KG1 (cell line): ENCODE results near the gene MGRN1.

Source experiments
- DNase-seq: peaks from one replicate; lab custom pipeline; 2025; lab: John Stamatoyannopoulos, UW

Gene MGRN1

DNA sequence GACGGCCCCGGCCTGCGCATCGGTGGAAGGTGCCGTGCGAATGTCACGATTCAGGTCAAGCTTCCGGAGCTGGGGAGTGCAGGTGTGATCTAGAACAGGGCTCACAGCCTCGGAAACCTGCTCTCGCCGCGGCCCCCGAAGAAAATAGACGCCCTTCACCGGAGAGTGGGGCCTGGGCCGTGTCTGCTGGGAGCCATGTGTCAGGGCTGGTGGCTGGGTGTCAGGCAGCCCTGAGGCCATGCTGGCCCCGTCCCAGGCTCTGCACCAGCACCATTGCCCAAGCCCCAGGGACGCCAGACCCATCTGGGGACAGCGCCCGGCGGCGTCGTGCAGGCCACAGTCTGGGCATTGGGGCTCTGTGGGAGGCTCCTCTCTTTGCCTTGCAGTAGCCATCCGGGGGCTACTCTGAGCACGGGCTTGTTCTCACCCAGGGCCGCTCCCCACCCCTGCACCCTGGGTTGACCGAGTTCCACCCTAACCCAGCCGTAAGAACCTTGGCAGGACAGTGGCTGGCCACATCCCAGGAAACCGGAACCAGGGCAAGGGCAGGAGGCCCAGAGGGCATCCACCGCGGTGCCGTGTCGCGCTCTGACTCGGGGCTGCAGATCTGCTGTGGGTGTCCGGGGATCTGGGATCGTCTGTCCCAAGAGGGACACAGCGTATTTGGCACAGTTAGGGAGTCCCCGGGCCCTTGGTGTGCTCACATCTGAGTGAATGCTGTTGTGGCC, 63.5 kb downstream of the MGRN1 start:
- DNase-seq = no peak

GRCh38 chr16:4688674-4689045, 64.0 kb downstream of the MGRN1 start:
- no peak for DNase-seq

DNA sequence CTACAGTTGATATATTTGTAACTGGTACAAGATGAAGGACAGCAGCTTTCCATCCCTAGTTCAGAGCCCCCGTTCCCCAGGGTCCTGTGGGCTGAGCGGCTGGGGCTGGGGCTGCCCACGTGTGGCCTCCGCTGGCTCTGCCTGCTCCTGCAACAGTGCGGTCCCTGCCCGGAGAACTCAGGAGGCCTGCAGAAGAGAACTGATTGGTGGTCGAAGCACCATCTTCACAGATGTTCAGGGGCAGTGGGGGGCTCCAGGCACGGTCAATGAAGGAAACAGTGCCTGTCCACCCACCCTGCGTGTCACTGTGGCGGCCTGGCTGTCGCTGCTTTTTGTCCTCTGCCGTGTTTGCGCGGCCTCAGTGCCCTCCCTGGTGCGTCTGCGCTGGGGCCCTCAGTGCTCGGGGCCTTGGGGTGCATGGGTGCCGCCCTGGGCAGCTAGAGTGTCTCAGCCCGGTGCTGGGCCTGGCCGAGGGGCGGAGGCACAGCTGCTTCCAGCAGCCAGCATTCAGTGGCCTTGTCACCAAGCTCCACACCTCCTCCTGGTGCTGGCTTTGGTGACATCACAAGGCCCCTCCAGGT, 64.6 kb downstream of the MGRN1 start:
- DNase-seq = no peak

GRCh38 chr16:4689864-4690704, 65.5 kb downstream of the MGRN1 start:
- no peak for DNase-seq

DNA sequence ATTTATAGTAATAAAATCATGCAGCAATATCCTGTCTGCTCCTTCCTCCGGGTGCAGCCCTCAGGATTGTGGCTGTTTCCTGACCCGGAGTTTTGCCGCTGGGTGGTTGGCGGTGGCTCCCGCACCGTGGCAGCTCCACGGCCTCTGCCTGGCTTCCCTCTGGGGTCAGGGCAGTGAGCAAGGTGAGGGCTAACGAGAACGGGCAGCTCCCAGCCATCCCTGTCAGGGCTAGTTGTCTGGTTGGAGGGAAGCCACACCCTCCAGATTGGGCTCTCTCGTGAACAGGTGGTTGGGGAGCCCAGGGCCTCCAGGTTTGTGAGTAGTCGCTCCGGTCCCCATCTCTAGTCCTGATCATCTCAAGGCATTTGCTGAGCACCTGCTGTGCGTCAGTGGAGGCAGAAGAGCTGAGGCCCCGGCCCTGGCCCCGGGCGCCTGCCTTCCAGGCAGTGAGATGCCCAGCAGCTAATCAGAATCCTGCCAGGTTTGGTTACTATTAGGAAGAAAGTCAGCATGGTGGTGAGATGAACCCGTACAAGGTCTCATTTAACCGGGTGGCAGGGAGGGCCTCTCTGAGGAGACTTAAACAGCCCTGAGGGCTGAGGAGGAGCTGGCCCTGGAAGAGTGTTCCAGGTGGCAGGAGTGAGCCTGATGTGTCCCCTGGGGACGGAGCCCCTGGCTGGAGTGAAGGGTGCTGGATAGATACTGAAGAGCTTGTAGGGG, 66.5 kb downstream of the MGRN1 start:
- DNase-seq = no peak

DNA sequence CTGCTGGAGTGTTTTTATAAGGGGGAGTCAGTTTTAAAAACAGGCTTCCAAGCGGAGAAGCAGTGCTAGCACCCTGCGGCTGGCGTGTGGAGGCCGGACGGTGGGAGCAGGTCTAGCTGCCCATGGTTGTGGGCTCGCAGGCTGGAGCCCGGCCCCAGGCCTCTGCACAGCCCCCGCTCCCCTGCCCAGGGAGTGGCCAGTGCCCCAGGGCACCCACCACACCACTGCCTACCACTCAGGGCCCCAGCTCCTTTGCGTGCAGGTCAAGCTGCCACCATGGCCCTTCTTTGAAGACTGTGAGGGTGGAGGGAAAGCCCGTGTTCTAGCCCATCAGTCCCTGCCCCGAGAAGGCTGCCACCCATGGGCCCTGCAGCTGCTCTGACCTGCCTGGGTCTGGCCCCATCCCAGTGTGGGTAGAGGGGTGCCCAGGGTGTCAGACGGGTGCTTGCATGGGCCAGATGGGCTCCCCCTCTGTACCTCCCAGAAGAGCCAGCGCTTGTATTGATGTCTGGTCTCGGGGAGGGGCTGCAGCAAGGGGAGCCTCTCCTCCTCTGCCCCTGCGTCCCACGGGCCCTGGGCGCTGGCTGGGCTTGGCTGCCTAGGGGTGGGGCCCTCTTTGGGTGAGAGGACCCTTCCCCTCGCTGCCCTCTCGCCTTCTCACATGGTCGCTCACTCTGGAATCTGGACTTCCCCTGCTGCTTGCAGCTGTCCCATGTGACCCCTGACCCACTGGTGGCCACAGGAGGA, 67.2 kb downstream of the MGRN1 start:
- no peak for DNase-seq

- no peak for DNase-seq
Observed at GRCh38 chr16:4692460-4693295, 68.1 kb downstream of the MGRN1 start.

- peak; percentile 83 for DNase-seq
Observed at GRCh38 chr16:4693296-4693955, 68.8 kb downstream of the MGRN1 start, which contains the start of gene NUDT16L1. NUDT16L1 (plus strand) TSS chr16:4693562; CDS start chr16:4693727, 165 bp downstream.

GRCh38 chr16:4693956-4694641, 69.5 kb downstream of the MGRN1 start:
- peak; percentile 21 for DNase-seq

DNA sequence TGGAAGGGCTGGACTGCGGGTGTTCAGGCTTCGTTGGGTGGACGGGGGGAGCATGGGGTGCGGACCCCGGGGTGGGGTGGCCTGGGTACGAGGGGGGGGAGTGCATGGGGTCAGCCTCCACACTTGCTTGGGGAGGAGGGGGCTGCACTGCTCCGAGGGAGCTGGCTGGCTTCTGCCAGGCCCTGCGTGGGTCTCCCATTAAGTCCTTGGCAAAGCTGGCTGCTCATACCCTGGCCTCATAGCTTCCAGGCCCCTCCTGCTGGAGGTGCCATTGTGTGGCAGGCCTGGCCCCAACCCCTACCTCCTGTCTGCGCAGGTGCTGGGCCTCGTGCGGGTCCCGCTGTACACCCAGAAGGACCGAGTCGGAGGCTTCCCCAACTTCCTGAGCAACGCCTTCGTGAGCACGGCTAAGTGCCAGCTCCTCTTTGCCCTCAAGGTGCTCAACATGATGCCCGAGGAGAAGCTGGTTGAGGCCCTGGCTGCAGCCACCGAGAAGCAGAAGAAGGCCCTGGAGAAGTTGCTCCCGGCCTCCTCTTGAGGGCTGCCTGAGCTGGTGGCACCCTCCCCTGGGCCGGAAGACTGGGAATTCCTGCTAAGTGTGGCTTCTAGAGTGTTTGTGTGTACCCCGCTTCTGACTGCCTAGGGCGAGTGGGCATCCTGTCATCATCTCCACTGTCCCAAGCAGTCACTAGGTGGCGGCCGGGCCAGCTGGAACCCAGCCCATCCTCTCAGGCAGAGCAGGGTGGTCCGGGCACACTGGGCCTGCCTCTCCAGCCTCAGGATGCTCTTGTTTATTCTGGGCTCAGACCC, 70.2 kb downstream of the MGRN1 start:
- DNase-seq = no peak

DNA sequence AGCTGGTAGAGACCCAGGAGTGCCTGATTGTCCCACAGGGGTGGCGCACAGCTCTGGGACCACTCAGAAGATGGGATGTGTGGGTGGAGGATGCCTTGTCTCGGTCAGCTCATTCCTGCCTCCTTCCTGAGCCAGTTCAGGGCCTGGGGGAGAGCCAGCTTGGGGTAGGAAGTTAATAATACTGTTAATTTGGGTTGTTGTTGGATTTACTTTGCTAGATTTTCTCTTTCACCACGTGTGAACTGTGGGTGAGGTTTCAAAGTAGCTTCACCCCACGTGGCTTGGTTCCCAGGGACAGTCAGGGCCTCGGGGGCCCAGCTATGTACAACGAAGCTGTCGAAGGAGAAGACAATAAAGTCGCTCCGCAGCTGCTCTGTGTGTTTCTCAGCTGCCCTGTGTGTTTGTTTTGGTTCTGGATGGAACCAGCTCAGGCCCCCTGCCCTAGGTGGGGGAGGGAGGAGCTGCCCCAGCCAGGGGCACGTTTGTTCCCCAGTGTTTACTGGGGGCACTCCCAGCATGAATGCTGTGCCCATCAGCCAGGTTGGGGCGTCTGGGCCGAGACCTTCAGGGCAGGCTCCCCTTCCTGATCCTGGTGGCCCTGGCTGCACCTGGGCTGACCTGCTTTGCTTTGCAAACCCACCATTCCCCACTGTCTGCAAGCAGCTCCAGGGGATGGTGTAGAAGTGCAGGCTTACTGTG, 71.0 kb downstream of the MGRN1 start:
- DNase-seq = no peak

- no peak for DNase-seq
Observed at GRCh38 chr16:4696172-4696904, 71.7 kb downstream of the MGRN1 start.

GRCh38 chr16:4696905-4697847, 72.5 kb downstream of the MGRN1 start:
- no peak for DNase-seq

- no peak for DNase-seq
Observed at GRCh38 chr16:4697848-4698291, 73.2 kb downstream of the MGRN1 start.

GRCh38 chr16:4698321-4699045, 73.9 kb downstream of the MGRN1 start:
- no peak for DNase-seq
